GM12801 (cell line): ENCODE results near the gene KRT32.

ENCODE experiments used
- CTCF ChIP-seq: IDR thresholded peaks from one replicate; pipeline ENCODE4 v1.5.1; 2011; ENCODE audit warnings: control low read depth; ENCODE audit not compliant: insufficient read length; ENCODE audit errors: extremely low read depth

The KRT32 gene

GRCh38 chr17:41457676-41458075, 9.5 kb downstream of the KRT32 start:
- no peak for TF ChIP-seq CTCF

DNA sequence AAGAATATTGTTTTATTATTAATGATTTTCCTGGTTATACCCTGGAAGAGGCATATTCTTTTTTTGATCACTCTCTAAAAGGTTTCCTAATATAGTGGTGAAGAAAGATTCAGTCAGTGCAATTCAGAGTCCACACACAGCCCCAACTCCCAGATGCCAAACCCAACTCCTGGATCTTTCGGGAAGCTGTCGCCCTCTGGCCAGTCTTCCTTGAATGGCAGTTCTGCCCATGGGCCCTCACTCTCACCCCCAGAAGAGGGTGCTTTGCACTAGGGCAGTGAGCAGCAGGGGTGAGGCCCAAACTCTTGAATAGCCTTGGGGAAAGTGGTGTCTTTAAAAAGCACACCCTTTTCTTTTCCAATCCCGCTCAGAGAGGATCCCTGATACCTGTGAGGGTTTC, 11.0 kb downstream of the KRT32 start:
- TF ChIP-seq CTCF = no peak

- TF ChIP-seq CTCF = no peak
Measured at GRCh38 chr17:41455236-41455635, 11.9 kb downstream of the KRT32 start.

- TF ChIP-seq CTCF = no peak
Measured at GRCh38 chr17:41453066-41453465, 14.1 kb downstream of the KRT32 start.

- TF ChIP-seq CTCF = no peak
Measured at GRCh38 chr17:41452281-41452680, 14.9 kb downstream of the KRT32 start.

DNA sequence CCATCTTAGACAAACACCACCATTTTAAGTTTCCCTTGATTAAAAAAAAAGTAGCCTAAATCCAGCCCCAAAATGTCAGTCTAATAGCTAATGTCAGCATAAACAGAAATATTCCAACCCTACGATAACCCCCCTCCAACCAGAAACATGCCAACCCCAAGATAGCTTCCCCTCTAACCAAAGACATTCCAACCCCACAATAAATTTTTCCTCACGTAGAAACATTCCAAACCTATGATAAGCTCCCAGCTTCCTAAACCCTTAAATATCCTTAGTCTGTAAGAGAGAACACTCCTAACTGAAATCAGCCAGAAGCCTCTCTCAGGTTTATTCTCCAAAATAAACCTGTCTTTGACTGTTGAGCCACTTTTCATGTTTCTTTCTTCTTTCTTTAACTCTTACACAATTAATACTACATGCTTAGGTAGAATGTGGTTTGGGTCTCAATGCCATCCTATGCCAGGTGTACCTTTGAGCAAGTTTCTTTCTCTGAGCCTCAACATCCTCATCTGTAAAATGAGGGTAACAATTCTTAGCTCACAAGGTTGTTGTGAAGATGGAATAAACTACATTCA, 15.9 kb downstream of the KRT32 start:
- TF ChIP-seq CTCF = no peak

DNA sequence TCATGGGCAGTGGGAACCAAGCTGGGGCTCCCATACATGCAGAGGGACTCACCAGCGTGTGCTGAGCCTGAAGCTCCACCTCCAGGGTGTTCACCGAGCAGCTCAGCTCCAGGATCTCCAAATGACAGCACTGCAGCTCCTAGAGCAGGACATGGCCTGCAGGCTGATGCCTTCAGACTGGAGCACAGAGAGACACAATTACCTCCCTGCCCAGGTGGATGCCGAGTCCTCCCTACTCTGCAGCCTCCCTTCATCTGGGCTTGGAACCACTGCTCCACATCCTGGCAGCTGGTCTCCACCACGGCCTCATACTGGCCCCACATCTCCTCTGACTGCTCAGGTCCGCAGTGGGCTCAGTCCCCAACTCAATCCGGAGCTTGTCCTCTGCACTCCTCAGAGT, 18.2 kb downstream of the KRT32 start:
- TF ChIP-seq CTCF = no peak
